Measurements from ENCODE around the gene SMG5.

The SMG5 gene, protein sequence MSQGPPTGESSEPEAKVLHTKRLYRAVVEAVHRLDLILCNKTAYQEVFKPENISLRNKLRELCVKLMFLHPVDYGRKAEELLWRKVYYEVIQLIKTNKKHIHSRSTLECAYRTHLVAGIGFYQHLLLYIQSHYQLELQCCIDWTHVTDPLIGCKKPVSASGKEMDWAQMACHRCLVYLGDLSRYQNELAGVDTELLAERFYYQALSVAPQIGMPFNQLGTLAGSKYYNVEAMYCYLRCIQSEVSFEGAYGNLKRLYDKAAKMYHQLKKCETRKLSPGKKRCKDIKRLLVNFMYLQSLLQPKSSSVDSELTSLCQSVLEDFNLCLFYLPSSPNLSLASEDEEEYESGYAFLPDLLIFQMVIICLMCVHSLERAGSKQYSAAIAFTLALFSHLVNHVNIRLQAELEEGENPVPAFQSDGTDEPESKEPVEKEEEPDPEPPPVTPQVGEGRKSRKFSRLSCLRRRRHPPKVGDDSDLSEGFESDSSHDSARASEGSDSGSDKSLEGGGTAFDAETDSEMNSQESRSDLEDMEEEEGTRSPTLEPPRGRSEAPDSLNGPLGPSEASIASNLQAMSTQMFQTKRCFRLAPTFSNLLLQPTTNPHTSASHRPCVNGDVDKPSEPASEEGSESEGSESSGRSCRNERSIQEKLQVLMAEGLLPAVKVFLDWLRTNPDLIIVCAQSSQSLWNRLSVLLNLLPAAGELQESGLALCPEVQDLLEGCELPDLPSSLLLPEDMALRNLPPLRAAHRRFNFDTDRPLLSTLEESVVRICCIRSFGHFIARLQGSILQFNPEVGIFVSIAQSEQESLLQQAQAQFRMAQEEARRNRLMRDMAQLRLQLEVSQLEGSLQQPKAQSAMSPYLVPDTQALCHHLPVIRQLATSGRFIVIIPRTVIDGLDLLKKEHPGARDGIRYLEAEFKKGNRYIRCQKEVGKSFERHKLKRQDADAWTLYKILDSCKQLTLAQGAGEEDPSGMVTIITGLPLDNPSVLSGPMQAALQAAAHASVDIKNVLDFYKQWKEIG

DNA sequence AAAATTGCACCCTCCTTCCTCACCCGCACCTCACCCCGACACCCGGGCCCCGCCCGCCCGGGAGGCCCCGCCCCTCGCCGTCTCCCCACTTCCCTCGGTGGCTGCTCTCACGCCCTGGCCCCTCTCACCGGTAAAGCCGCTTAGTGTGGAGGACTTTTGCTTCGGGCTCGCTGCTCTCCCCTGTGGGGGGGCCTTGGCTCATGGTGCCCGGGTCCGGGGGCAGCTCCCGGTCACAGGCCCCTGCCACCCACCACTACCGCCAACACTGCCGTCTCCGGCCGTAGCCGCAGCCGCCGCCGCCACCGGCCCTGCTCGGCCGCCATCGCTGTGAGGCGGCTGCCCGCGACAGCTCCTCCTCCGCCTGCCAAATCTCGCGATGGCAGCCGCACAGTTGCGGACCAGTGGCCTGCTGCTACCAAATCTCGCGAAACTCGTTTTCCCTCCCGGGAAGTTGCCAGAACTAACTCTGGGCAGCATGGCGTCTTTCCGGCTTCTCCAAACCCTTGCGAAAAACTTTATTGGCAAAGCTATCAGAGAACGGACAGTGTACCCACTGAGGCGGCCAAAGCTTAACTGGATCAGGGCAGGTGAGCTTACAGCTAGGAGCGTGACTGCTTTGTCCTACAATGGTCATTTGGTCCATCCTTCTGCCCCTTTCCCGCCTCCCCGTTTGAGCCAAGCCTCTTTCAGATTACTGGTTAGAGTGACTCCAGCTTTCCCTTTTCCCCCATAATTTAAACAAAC, at the start of gene SMG5:
Gene SMG5, minus strand, starts transcription at position 347 of the 744 bp plus-strand sequence. Its CDS starts 145 bp downstream, at position 202.
- TF ChIP-seq GATA3 (IDR thresholded peaks at IDR 0.05; ENCODE audit: low read depth, low read length) (no peak), GATA2 (IDR thresholded peaks at IDR 0.05; ENCODE audit: low read depth, low read length) (no peak)

- TF ChIP-seq GATA2 (IDR thresholded peaks at IDR 0.05; ENCODE audit: low read depth, low read length) (no peak), GATA3 (IDR thresholded peaks at IDR 0.05; ENCODE audit: low read depth, low read length) (no peak)
Observed at GRCh38 chr1:156320560-156320959, 37.9 kb upstream of the SMG5 start.

DNA sequence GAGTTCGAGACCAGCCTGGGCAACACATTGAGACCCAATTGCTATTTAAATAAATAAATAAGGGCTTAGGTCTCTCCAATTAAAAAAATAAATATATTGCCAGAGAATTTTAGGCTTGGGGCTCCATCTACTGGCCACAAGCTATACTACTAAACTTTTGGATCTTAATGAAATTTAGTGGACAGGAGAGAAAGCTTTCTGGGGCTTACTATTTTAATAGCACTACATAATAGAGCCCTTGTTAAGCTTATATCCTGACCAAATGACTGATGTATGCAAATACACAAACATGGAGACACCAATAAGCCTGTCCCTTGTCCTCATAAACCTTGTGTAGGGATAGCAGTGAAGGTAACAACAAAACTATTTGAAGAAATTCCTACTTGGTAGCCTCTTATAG, 37.0 kb upstream of the SMG5 start:
- TF ChIP-seq GATA3 (IDR thresholded peaks at IDR 0.05; ENCODE audit: low read depth, low read length): no peak
- no peak for TF ChIP-seq GATA2 (IDR thresholded peaks at IDR 0.05; ENCODE audit: low read depth, low read length)

DNA sequence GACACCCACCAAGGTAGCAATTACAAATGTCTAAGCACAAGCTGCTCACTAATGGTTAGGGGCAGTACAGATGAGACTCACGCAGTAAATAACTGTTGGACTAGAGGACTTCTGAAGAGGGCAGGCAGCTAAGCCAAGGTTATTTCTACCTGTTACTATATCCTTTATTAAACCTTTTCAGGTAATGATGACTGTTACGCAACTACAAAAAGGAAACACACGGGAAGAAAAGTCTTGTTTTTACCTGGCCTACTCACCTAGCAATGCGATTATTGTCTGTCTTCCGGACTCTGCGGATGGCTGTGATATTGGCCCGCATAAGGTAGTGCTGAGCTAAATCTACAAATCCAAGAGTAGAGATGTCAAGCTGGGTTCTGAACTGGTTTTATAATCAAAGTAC, 34.3 kb upstream of the SMG5 start:
- no peak for TF ChIP-seq GATA2 (IDR thresholded peaks at IDR 0.05; ENCODE audit: low read depth, low read length)
- TF ChIP-seq GATA3 (IDR thresholded peaks at IDR 0.05; ENCODE audit: low read depth, low read length): no peak

DNA sequence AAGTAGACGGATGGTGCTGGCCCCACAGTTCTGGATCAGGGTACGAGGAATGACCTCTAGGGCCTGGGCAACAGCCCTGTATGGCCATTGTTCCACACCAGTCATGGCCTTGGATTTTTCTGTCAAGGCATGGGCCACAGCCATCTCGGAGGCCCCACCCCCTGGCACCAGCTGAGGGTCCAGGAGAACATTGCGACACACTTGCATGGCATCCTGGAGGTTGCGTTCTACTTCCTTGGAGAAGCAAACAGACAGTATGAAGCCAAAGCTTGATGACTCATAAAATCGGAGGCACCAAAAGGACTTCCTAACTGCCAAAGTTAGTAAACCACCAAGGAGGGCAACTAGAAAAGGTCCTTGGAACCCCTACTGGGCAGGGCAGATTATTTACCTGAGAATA, 28.3 kb upstream of the SMG5 start:
- no peak for TF ChIP-seq GATA3 (IDR thresholded peaks at IDR 0.05; ENCODE audit: low read depth, low read length)
- TF ChIP-seq GATA2 (IDR thresholded peaks at IDR 0.05; ENCODE audit: low read depth, low read length): no peak

DNA sequence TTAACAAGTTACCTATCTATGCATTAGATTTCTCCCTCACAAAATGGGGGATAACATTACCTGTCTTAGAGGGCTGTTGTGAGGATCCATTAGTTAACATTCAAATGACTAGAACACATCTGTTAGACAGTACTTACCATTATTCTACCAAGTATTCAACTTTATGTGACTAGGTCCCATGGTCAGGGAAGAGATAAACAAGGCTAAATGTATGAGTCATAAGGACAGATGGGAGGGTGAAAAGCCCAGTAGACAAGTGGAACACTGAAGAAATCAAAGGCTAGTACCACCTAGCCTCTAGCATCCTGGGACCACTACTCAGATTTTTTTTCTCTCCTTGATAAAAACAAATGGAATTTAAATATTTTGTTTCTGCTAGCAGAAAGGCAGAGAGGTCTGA, 25.5 kb upstream of the SMG5 start:
- TF ChIP-seq GATA2 (IDR thresholded peaks at IDR 0.05; ENCODE audit: low read depth, low read length): no peak
- TF ChIP-seq GATA3 (IDR thresholded peaks at IDR 0.05; ENCODE audit: low read depth, low read length): no peak

DNA sequence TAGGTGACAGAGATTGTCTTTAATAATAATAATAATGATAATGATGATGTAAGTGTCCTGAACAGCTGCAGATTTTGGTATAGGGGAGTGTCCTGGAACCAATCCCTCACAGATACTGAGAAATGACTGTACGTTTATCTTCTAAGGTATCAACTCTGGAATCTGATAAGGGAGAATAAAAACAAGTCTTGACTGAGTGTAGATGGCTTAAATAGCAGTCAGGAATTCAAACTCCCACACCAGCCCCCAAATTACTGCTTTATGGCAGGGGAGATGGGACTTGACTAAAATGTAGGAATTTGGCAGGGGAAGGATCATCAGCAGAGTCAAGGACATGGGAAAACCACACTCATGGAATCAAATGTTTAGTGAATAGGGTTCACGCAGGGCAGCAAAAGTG, 22.6 kb upstream of the SMG5 start:
- no peak for TF ChIP-seq GATA3 (IDR thresholded peaks at IDR 0.05; ENCODE audit: low read depth, low read length)
- no peak for TF ChIP-seq GATA2 (IDR thresholded peaks at IDR 0.05; ENCODE audit: low read depth, low read length)

DNA sequence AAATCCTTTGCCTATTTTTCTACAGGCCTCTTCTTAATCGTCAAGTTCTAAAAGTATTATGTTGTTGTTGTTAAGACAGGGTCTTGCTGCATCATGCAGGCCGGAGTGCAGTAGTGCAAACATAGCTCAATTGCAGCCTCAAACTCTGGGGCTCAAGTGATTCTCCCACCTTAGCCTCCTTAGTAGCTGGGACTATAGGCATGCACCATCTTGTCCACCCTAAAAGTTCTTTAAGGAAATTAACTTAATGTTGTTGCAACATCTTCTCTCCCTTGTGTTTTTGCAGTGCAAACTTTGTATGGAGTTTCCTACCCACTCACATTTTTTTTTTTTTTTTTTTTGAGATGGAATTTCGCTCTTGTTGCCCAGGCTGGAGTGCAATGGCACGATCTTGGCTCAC, 20.6 kb upstream of the SMG5 start:
- TF ChIP-seq GATA3 (IDR thresholded peaks at IDR 0.05; ENCODE audit: low read depth, low read length) (no peak), GATA2 (IDR thresholded peaks at IDR 0.05; ENCODE audit: low read depth, low read length) (no peak)

- no peak for TF ChIP-seq GATA2 (IDR thresholded peaks at IDR 0.05; ENCODE audit: low read depth, low read length)
- TF ChIP-seq GATA3 (IDR thresholded peaks at IDR 0.05; ENCODE audit: low read depth, low read length): no peak
Observed at GRCh38 chr1:156298852-156299357, 16.3 kb upstream of the SMG5 start, which contains the start of gene VHLL. Gene VHLL (minus strand): TSS chr1:156299307. CDS start chr1:156299189, 118 bp downstream.

DNA sequence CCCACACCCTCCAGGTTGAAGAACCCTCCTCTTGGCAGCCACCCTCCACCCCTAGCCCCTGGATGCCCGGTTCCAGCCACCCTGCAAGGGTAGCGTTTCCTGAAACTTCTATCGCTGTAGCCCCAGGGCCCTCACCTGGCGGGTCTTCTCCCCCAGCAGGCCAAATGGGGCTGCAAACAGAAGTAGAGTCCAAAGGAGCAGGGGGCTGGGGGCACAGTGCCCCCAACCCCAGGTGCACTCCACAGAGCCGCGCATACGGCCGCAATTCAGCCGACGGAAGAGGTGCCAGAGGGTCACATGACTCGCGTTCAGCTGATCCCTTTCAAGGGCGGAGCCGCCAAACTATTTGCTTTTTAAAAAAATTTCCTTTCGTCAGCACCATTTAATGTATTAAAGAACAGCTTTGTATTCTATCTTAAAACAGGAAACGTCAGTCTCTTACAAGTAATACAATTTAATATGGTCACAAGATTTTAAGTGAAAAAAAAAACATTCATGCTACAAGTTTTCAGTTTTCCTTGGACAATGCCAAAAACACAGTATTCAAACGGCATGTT, 12.8 kb upstream of the SMG5 start, which contains the start of gene GLMP:
Gene GLMP, minus strand, starts transcription at position 289 of the 557 bp plus-strand sequence. Its CDS starts 34 bp downstream, at position 255.
- TF ChIP-seq GATA2 (IDR thresholded peaks at IDR 0.05; ENCODE audit: low read depth, low read length) (no peak), GATA3 (IDR thresholded peaks at IDR 0.05; ENCODE audit: low read depth, low read length) (no peak)

DNA sequence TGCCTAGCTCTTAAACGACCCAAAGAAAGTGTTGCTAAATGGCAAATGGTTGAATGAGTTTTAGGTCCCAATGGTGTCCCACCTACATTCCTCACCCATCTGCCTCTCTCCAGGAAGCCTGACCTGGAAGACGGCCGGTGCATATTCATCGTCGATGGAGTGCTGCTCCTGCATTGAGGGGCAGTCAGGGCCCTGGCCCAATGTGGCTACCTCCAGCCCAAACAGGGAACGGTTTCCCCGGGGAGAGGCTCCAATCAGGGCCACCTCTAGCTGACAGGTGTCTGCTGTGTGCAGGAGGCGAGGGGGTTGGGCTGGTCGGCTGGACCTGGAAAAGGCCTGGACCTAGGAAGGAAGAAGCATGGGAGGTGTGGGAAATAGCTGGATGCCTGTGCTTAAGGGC, 11.3 kb upstream of the SMG5 start:
- TF ChIP-seq GATA2 (IDR thresholded peaks at IDR 0.05; ENCODE audit: low read depth, low read length): no peak
- TF ChIP-seq GATA3 (IDR thresholded peaks at IDR 0.05; ENCODE audit: low read depth, low read length): no peak

- TF ChIP-seq GATA2 (IDR thresholded peaks at IDR 0.05; ENCODE audit: low read depth, low read length): no peak
Observed at GRCh38 chr1:156293098-156293434, 10.4 kb upstream of the SMG5 start.
